HepG2 (cell line): ENCODE results near the gene EPB41L2. TPM values are rescaled to one million over a fixed set of nuclear protein-coding genes. Genes with fewer than 3 reads are reported as not detected.

Experiments
- ATAC-seq: fragments of 200-7000 bp; cut with Tn5 transposase; 3 replicates; pipeline ENCODE4 v1.9.1; 2020; ENCODE audit warnings: mild to moderate bottlenecking, moderate library complexity
- BruUV-seq: library from RNA; stranded (reverse); fragments of 400-500 nt; replicated peaks from 2 replicates; lab custom pipeline; 2021; lab: Mats Ljungman, UMichigan
- CTCF ChIA-PET: fragments of 300-600 bp; formaldehyde crosslinking; extraction: SDS; loops from one replicate; lab custom pipeline; 2021; ENCODE audit warnings: low total read pairs, inconsistent platforms, low intra/inter-chr PET ratio; lab: Yijun Ruan, JAX
- POLR2A ChIA-PET: fragments of 350-600 bp; sonication (Branson Sonifier 250); formaldehyde crosslinking; loops from one replicate; lab custom pipeline; 2020; ENCODE audit warnings: antibody characterized with exemption, inconsistent platforms; lab: Yijun Ruan, JAX
- DNase-seq: peaks from one replicate; pipeline ENCODE4 v3.0.0-alpha.2; 2015; ENCODE audit warnings: low spot score
- FAIRE-seq: peaks from 3 replicates; lab custom pipeline; 2011; peaks lifted over from hg19 to GRCh38; lab: Jason Lieb, UNC
- H2AFZ ChIP-seq: one replicate; pipeline ENCODE4 v1.6.1; 2011; ENCODE audit warnings: low read length, inconsistent platforms
- H3K27ac ChIP-seq: fragments of 300-600 bp; 3 replicates; pipeline ENCODE4 v1.8.0; 2011; ENCODE audit warnings: mixed run types, mild to moderate bottlenecking, mixed read lengths, low read length, inconsistent platforms; ENCODE audit not compliant: insufficient read depth; ENCODE audit errors: extremely low read length
- H3K27me3 ChIP-seq, 2 experiments: fragments of 200-600 bp in 1 of 2; 2 replicates in 1 of 2; 3 replicates in 1 of 2; pipeline versions ENCODE4 v1.6.0 to v1.8.0; 2011; ENCODE audit warnings: low read length in 2 of 2, mild to moderate bottlenecking in 2 of 2, moderate library complexity in 2 of 2, inconsistent platforms in 1 of 2; ENCODE audit not compliant: insufficient read depth in 2 of 2, control insufficient read depth in 1 of 2
- H3K36me3 ChIP-seq, 2 experiments: fragments of 200-600 bp in 1 of 2; replicated peaks in 1 of 2; 2 replicates in 1 of 2; 3 replicates in 1 of 2; pipeline versions ENCODE4 v1.5.1 to v1.8.0; 2011; ENCODE audit warnings: low read length in 2 of 2, inconsistent platforms in 1 of 2; ENCODE audit not compliant: insufficient read depth in 2 of 2, control insufficient read depth in 1 of 2
- H3K4me1 ChIP-seq: 2 replicates; pipeline ENCODE4 v1.5.1; 2012; ENCODE audit warnings: low read length, inconsistent platforms; ENCODE audit not compliant: insufficient read depth
- H3K4me2 ChIP-seq: 2 replicates; pipeline ENCODE4 v1.6.0; 2011; ENCODE audit warnings: low read depth, low read length, inconsistent platforms
- H3K4me3 ChIP-seq, 3 experiments: fragments of 200-600 bp in 1 of 3; sonication (generic), shearing (Covaris generic) in 1 of 3; replicated peaks in 1 of 3; 2 replicates each; pipeline ENCODE4 v1.5.1; 2011 to 2016; ENCODE audit warnings: low read length in 3 of 3, inconsistent platforms in 2 of 3, low read depth in 2 of 3, mild to moderate bottlenecking in 2 of 3, control low read depth in 1 of 3, mixed read lengths in 1 of 3; ENCODE audit not compliant: insufficient read depth in 1 of 3
- H3K79me2 ChIP-seq: one replicate; pipeline ENCODE4 v1.6.1; 2011; ENCODE audit warnings: low read length, inconsistent platforms; ENCODE audit not compliant: insufficient read depth
- H3K9ac ChIP-seq: 2 replicates; pipeline ENCODE4 v1.6.0; 2011; ENCODE audit warnings: mild to moderate bottlenecking, low read depth, low read length, inconsistent platforms; ENCODE audit not compliant: insufficient read depth
- H3K9me3 ChIP-seq: 2 replicates; pipeline ENCODE4 v1.5.1; 2012; ENCODE audit warnings: mild to moderate bottlenecking, low read length
- H4K20me1 ChIP-seq: 2 replicates; pipeline ENCODE4 v1.6.0; 2011; ENCODE audit warnings: inconsistent platforms, mild to moderate bottlenecking, low read length, moderate library complexity; ENCODE audit not compliant: insufficient read depth
- MEIS2 ChIP-seq: sonication (generic); formaldehyde crosslinking; IDR thresholded peaks from 2 replicates; pipeline ENCODE4 v1.9.0; 2021; ENCODE audit warnings: mild to moderate bottlenecking, missing genetic modification reagents
- MZF1 ChIP-seq: sonication (generic); formaldehyde crosslinking; IDR thresholded peaks from 2 replicates; pipeline ENCODE4 v1.8.1; 2023; ENCODE audit warnings: mild to moderate bottlenecking, missing genetic modification reagents, borderline replicate concordance
- RBFOX2 ChIP-seq: fragments of 200-400 bp; formaldehyde crosslinking; IDR thresholded peaks from 2 replicates; pipeline ENCODE4 v1.6.1; 2017; ENCODE audit warnings: low read depth, mild to moderate bottlenecking, low read length
- RNF219 ChIP-seq: sonication (generic); formaldehyde crosslinking; IDR thresholded peaks from 2 replicates; pipeline ENCODE4 v1.5.0; 2020; ENCODE audit warnings: mild to moderate bottlenecking, missing genetic modification reagents
- THAP11 ChIP-seq: IDR thresholded peaks from 2 replicates; pipeline ENCODE4 v1.6.1; 2016; ENCODE audit warnings: missing biosample characterization, missing genetic modification reagents
- ZBTB21 ChIP-seq: sonication (generic); formaldehyde crosslinking; IDR thresholded peaks from 2 replicates; pipeline ENCODE4 v1.4.0; 2020; ENCODE audit warnings: missing genetic modification reagents
- ZNF557 ChIP-seq: sonication (generic); formaldehyde crosslinking; IDR thresholded peaks from 2 replicates; pipeline ENCODE4 v1.4.0; 2020; ENCODE audit warnings: missing genetic modification reagents
- ZNF703 ChIP-seq: sonication (generic); formaldehyde crosslinking; IDR thresholded peaks from 2 replicates; pipeline ENCODE4 v1.5.1; 2020; ENCODE audit warnings: missing genetic modification reagents, mild to moderate bottlenecking, moderate library complexity, borderline replicate concordance
- ZNF746 ChIP-seq: sonication (generic); formaldehyde crosslinking; IDR thresholded peaks from 2 replicates; pipeline ENCODE4 v1.8.0; 2022; ENCODE audit warnings: mild to moderate bottlenecking, missing genetic modification reagents
- WGBS: methylation state at CpG from one replicate; pipeline ENCODE4 v1.1.6; 2017; ENCODE audit warnings: low lambda C conversion rate; 5-methylcytosine and 5-hydroxymethylcytosine counted together
- in situ Hi-C: cut with HindIII; loops from 2 replicates; pipeline ENCODE4 v1.10.0; 2017; ENCODE audit warnings: low pct_unique_long_range_greater_than_20kb; ENCODE audit not compliant: extremely low pct_ligation_motif_present
- intact Hi-C: fragments of 100-400 bp; cut with micrococcal nuclease; formaldehyde crosslinking; loops from one replicate; pipeline ENCODE4 v1.10.0; 2022; ENCODE audit not compliant: unreplicated experiment
- polyA plus RNA-seq, 8 experiments: library from polyadenylated mRNA; depleted of rRNA in 3 of 8; stranded (reverse) in 7 of 8; unstranded in 1 of 8; fragments of >200 nt; fragmentation: Illumina TruSeq in 4 of 8; extraction: Trizol in 4 of 8; gene quantifications; 2 replicates each; pipeline versions ENCODE4 v1.2.1 to v1.2.3, GENCODE V29; 2011 to 2016; ENCODE audit warnings: low read depth in 4 of 8, missing spikeins in 1 of 8, mixed read lengths in 1 of 8; ENCODE audit not compliant: insufficient read depth in 1 of 8
- total RNA-seq, 5 experiments: library from RNA; depleted of rRNA; stranded (reverse); fragments of >200 nt; fragmentation: Illumina TruSeq; extraction: Trizol; gene quantifications; 2 replicates each; pipeline ENCODE4 v1.2.3, GENCODE V29; 2016; ENCODE audit warnings: low read depth in 1 of 5
- TF ChIP-seq, protein P1 (sequence below): sonication (generic); formaldehyde crosslinking; IDR thresholded peaks from 2 replicates; pipeline ENCODE4 v1.4.0; 2020; ENCODE audit warnings: missing genetic modification reagents

The EPB41L2 gene
- total and polyA plus RNA-seq, 2 of the 13 experiments (the other 11 are each of a cell fraction or from before 2014, with no cell fraction given): 41.7 to 56.4 TPM

GRCh38 chr6:130964289-130964688, 98.8 kb downstream of the EPB41L2 start:
- FAIRE-seq (no peak), DNase-seq (no peak), ATAC-seq (no peak)
- intact Hi-C loops: no loop called here
- no peak overlapping the region for H3K4me2 ChIP-seq
- H3K27ac ChIP-seq: no peak overlapping the region
- TF ChIP-seq RBFOX2 (no peak), RNF219 (CRISPR knock-in tag) (no peak), ZNF746 (CRISPR knock-in tag) (no peak), ZBTB21 (CRISPR knock-in tag) (no peak), THAP11 (CRISPR knock-in tag) (no peak), MZF1 (CRISPR knock-in tag) (no peak), ZNF557 (CRISPR knock-in tag) (no peak), MEIS2 (CRISPR knock-in tag) (no peak), ZNF703 (CRISPR knock-in tag) (no peak)
- TF ChIP-seq, protein P1, sequence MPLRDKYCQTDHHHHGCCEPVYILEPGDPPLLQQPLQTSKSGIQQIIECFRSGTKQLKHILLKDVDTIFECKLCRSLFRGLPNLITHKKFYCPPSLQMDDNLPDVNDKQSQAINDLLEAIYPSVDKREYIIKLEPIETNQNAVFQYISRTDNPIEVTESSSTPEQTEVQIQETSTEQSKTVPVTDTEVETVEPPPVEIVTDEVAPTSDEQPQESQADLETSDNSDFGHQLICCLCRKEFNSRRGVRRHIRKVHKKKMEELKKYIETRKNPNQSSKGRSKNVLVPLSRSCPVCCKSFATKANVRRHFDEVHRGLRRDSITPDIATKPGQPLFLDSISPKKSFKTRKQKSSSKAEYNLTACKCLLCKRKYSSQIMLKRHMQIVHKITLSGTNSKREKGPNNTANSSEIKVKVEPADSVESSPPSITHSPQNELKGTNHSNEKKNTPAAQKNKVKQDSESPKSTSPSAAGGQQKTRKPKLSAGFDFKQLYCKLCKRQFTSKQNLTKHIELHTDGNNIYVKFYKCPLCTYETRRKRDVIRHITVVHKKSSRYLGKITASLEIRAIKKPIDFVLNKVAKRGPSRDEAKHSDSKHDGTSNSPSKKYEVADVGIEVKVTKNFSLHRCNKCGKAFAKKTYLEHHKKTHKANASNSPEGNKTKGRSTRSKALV (CRISPR knock-in tag): no peak
- peaks cover 3% of the 10 kb centered on the region; the same call in 1 of the 2 replicates for H4K20me1 ChIP-seq
- H3K4me1 ChIP-seq: peaks cover 21% of the 10 kb centered on the region
- 99% methylated on average over 2 of the region's 2 CpGs for WGBS
- POLR2A ChIA-PET: no interaction called here
- H2AFZ ChIP-seq: no peak overlapping the region
- H3K9ac ChIP-seq: no peak overlapping the region
- in situ Hi-C loops: no loop called here
- H3K36me3 ChIP-seq: no peaks in the 10 kb centered on the region; a peak in 2 of 5 replicates
- H3K27me3 ChIP-seq: no peaks in the 10 kb centered on the region
- CTCF ChIA-PET: no interaction called here
- H3K4me3 ChIP-seq: no peak overlapping the region
- no peaks in the 10 kb centered on the region for H3K9me3 ChIP-seq
- BruUV-seq: no TSS peak
- peaks cover 84% of the 10 kb centered on the region for H3K79me2 ChIP-seq
